ENCODE data around the gene CAPN11.

Gene CAPN11

DNA sequence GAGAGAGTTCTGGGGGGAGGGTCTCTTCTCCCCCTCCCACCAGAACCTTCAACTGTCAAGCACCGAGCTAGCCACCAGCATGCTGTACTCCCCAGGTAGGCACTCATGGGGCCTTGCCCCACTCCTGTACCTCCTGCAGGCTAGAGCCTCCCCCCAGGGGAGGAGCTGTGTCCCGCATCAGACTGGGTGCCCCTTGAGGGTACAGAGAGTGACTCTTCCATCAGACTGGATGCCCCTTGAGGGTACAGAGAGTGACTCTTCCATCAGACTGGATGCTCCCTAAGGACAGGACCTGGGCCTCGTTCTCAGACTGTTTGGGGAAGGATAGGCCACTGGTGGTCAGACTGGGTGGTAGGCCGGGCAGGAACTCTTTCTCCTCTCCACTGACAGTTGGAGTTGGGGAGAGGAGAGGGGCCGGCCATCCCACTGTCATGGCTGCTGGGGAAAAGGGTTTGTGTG lies at the start of gene CAPN11:
Gene CAPN11, plus strand, starts transcription at position 51 of the 459 bp plus-strand sequence. Its CDS starts 29 bp downstream, at position 80.
- DNase-seq (ENCODE audit: low spot score): no peak

DNA sequence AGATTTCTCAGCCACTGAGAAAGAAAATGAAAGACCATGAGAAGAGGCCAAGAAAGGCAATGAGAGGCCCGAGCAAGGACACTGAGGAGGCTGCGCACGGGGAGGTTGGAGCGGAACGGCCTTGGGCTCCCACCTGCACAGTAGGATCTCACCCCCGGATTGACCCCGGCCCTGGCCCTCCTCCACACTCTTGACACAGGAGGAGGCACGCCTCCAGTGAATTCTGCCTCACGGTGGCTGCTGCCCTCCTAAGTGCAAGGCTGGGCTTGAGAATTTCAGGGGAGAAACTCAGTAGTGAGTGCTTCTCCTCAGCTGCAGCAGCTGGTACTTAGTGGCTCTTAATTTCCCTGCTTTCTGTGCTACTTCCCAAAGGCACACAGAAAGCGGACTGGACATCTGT lies 49.4 kb upstream of the CAPN11 start:
- no peak for DNase-seq (ENCODE audit: low spot score)

DNA sequence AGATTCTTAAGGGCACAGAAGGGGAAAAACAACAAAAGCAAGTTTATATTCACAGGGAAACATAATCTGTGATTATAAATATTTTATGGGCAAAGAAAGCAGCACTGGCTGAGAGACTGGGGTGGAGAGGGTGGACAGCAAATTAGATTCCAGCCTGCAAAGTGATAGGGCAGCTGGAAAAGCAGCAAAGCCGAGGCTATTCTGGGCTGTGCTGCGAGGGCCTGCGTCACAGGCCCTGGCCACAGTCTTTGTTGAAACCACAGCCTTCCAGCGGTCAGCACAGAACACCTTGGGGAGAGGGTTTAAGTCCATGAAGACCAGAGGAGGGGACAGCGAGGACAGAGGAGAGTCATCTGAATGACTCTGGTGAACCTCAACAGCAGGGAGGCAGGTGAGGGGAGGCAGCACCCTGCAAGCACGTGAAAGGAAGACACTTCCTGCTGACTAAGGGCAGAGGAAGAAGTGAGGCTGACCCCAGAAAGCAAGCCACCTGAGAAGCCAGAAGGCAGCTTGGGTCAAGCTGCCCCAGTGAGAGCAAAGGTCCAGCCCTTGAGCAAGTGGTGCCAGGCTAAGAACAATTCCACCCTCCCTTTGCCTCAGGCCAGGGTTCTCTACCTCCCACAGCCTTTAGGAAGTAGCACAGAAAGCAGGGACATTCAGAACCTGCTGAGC lies 48.5 kb upstream of the CAPN11 start:
- no peak for DNase-seq (ENCODE audit: low spot score)

DNA sequence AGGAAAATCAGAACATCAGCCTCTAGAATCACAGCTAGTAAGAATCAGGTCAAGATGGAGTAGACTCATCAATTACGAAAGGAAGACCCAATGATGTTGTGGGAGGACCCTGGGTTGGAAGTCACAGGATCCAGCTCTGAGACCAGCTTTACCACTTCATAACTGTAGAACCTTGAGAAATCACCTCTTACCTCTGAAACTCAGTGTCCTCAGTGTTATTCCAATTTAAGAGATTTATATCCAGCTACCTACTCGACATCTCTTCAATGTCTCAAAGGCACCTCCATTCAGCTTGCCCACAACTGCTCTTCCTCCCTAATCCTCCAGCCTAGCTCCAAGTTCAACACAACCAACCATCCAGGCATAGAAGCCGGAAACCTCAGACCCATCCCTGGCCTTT lies 47.7 kb upstream of the CAPN11 start:
- DNase-seq (ENCODE audit: low spot score): no peak

DNA sequence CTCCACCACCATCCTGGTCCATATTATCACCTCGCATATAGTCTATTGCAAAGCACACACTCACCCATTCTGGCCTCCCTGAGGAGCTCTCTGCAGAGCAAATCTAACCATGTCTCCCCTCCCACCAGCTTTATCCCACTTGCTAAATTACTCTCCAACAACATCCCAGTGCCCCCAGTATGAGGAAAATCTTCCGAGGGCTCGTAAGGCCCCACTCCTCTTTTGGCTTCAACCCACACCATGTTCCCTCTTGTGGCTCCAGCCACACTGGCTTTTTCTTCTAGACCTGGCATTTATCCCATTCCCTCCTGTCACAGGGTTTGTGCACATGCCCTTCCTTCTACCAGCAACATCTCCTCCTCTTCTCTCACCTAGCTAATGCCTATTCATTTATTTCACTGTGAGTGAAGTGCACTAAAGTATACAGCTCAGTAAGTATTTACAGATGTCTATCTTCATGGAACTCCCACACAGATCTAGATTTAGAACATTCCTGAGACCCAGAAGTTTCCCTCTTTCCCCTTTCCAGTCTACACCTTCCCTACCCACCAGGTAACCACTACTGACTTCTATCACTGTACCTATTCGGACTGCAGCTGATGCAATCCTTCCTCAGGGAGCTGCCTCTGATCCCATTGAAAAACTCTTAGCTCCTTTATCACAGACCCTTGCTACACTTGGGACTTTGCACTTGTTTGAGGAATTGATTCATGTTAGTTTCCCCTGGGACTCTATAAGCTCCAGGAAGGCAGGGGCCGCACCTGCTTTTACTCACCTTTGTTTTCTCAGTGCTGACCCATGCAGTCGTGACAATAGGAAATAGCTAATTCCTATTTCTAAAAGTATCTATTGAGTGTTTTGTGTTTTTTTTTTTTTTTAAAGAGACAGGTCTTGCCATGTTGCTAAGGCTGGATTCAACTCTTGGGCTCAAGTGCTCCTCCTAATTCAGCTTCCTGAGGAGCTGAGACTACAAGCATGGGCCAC lies 46.9 kb upstream of the CAPN11 start:
- no peak for DNase-seq (ENCODE audit: low spot score)

DNA sequence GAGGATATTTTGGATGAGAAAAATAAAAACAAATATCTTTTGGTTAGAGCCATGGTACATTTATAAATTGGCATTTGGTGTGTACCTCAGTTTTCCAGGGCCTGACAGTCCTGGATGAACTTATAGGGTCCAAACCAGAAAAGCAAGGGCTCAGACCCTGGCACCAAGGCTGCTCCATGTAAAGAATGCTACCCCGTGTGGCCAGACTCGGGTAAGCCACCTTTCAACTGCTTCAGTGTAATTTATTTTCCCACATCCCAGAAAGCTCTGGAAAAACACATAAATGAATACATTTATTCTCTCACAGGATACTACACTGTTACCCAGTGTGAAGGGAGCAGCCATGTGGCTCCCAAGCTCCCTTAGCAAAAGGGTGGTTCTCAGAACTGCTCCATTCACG lies 45.2 kb upstream of the CAPN11 start:
- no peak for DNase-seq (ENCODE audit: low spot score)

DNA sequence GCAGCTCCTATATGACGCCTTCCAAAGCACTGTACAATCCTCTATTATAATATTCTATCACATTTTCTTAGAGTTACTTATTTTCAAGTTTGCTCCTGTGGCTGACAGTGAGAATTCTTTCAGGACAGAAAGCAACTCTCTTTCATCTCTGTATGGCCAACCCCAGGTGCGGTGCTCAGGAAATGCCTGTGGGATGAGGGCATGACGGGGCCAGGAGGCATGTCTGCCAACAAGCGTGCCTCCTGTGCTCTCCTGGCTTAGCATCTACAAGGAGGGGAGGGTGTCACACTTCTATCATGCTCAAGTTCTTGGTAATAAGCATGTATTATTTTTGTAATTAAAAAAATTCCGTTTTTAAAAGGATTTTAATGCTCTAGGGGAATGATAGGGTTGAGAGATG lies 42.8 kb upstream of the CAPN11 start:
- no peak for DNase-seq (ENCODE audit: low spot score)

DNA sequence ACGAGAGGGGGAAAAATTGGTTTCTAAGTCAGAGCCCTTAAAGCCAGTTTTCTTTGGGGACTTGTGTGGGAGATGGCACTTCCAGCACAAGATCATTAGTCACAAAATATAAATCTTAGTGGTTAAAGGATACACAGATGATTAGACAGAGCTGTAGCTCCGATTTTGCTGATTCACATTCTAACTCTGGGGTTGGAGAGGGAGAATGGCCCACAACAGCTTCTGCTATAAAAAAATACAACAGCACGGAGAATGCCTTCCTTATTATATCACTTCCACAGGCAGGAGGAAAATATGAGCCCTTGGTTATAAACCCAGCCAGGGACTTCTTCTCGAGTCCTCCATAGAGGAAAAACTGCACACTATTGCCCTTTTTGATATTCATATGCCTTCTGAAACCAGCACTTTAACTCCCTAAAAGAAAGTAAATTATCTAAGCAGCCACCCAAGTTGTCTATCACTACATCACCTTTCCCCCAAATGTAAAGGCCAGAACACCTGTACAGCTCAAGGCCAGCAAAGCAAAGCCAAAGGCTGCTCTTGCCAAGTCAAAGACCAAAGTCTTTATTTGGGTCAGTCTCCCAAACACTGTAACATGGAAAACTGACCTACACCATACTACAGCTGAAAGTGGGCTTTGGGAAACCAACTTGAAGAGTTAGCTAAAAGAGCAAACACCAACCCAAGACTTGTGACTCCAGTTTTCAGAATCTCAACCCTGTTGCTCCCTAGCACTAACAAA lies 41.8 kb upstream of the CAPN11 start:
- no peak for DNase-seq (ENCODE audit: low spot score)

DNA sequence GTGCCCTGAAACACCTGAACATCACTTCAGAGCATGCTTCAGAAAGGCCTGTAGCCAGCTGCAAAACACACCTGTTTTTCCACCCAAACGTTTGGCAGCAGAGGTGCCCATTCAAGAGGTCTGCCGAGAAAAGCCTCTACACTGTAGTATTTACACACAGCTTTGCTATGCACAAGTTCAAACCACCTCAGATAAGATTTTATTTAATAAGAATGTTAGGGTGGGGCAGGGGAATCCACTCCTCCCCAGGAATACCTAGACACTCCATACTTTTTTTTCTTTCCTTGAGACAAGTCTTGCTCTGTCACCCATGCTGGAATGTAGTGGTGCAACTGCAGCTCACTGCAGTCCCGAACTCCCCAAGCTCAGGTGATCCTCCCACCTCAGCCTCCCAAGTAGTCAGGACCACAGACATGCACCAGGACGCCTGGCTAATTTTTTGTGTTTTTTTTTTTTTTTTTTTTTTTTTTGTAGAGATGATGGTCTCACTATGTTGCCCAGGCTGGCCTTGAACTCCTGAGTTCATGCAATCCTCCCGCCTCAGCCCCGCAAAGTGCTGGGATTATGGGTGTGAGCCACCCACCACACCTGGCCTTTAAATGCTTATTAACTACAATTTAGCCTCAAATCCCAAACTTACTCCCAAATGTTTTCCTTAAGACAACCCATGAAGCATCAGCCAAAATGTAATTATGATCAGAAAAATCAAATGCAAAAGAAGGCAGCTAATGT lies 41.1 kb upstream of the CAPN11 start:
- DNase-seq (ENCODE audit: low spot score): no peak

DNA sequence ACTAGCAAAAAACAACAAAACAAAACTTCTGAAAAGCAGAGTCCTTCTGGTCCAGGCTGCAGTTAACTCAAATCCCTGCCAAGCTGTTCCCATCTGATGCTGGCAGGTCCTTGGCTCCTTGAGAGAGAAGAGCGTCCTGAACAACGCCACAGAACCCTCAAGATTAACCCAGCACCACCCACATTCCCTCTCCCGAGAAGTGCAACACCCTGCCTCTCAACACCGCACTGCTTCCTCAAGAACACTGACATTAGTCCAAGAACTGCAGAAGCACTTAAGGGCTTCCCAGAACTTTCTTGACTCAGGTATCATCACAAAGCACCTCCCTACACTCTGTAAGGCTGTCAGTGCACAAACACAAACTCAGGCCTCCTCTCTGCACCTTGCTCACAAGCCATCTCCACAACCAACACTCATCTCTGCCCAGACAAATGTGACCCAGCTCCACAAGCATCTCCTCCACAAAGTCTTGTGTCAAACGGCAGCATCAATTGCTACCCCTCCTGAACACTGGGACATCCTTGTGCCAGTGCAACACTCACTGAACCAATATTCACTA lies 38.8 kb upstream of the CAPN11 start:
- DNase-seq (ENCODE audit: low spot score): no peak

DNA sequence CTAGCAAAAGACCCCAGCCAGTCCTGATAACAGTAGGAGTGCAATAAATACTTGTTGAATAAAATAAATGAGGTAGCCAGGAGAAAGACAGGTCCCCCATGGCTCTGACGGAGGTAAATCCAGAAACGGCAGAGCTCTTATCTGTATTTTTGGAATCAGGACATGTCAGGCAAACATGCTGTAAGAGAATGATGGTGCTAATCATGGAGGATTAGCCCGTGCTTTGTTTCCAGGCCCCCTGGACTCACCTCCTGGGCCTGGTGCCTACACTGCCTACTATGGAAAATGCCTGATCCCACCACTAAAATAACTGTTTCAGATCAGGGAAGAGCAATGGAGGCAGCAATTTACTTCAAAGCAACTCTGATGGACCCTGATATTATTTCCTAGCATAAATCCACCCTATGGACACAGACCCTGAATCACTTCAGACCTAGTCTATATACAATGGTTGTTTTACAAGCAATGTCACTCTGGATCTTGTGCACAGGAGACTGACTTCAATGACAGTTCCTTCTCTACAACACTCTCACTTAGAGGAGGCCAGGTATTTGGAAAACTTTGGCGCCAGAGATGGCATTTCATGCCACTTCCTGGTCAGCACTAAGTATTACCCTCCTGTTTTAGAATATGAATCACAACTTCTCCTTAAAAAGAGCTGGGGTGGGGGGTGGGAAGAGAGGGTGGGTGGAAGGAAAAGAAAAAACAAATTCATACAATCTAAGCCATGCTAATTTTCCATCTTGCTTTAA lies 37.8 kb upstream of the CAPN11 start:
- no peak for DNase-seq (ENCODE audit: low spot score)

DNA sequence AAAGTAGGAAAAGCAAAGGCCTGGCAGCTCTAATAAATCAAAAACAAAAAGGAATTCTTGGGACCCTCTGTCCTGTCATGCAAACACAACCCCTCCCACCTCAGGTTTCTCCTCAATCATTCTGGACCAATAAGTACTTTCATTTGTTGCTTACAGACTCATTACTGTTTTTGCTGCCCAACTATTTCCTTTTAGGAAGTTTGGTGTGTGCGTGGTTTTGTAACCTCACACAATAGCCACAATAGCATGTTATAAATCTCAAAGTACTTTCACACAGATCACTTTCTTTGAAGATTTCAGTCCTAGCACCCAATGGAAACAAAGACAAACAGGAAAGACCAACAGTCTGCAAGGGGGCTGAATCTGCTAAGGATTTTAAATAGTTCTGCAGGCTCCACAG lies 35.8 kb upstream of the CAPN11 start:
- no peak for DNase-seq (ENCODE audit: low spot score)

DNA sequence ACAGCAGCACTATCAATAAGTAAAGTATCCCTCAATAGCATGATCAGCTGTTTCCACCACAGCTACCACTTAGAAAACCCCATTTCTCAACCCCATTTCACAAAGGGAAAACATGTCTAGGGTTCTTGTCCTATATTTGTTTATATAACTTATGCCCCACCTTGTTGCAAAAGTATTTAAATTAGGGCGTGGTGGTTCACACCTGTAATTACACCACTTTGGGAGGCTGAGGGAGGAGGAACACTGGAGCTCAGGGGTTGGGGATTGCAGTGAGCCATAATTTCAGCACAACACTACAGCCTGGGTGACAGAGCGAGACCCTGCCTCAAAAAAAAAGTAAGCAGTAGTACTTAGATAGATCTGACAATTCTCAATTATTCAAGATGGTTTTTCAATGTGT lies 35.1 kb upstream of the CAPN11 start:
- DNase-seq (ENCODE audit: low spot score): no peak

DNA sequence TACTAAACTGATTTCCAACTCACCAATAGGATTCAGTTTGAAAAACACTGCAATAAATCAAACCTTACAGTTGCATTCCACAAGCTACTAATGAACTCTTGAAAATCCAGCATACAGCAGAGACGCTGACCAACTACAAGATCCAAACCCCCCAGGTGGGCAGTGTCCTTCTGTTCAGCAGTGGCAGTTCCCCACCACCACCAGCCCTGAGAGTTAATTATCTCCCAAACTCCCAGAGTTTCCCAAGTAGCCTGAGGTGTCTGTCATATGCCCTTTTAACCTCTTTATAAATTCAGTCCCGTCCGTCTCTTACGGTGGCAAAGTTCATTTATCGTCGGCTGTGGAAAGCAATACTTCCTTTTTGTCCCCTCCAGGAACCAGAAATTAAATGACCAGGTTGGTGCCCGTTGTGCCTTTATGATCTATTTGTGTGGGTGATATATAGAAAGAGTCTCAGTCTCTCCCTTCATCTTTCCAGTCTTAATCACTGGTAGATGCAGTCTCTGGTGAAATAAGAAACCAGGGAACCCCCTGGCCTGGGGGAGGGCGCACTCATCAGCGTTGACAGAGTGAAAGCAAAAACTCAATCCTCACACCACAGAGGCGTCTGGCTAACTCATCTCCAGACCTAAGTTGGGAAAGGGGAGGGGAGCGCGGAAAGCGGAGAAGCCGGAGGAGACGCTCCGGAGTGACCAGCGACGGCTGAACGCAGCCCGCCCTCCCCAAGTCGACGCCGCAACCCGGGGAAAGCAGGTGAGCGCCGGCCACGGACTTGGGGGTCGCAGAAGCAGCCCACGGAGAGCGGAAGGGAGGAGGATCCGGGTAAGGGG lies 32.1 kb upstream of the CAPN11 start:
- DNase-seq (ENCODE audit: low spot score): peak; percentile 63

DNA sequence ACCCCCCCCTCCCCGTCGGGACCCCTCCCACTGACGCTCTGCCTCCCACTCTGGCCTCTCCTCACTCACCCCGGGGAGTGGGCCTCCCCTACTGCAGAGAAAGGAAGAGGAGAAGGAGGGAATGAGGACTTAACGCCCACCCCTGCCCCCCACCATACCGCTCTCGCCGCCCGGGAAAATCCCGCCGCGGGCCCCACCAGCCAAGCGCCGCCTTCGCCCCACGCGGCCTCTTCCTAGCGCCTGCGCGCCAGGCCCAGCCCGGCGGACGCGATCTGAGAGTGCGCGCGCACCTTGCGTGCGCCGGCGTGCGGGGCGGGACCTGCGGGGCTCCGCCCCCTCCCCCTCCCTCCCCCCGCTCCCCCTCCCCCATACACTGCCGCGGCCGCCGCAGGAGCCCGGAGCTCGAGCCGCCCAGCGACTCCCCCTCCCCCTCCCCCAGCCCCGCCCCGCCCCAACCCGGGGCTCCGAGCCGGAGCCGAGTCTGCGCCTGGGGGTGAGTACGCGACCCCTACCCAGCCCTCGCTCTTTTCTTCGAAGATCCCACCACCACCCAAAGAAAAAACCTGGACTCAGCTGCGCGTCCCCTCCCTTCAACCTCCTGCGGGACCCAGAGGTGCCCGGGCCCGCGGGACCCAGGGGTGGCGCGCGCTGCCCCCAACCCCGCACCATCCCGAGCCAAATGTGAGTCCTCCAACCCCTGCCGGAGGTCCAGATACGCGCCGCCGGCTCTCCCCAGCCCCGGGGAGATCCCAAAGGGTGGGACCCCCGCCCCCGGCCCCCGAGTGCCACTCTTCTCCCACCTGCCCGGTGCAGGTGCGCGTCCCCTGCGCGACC lies 31.2 kb upstream of the CAPN11 start, which contains the start of the genes MRPL14 and TMEM63B:
Gene MRPL14, minus strand, starts transcription at position 267 of the 834 bp plus-strand sequence. CDS start 10,841 bp downstream, outside the sequence.
Gene TMEM63B, plus strand, starts transcription at position 369 of the 834 bp plus-strand sequence. CDS start 7,031 bp downstream, outside the sequence.
- DNase-seq (ENCODE audit: low spot score): peak; percentile 95

DNA sequence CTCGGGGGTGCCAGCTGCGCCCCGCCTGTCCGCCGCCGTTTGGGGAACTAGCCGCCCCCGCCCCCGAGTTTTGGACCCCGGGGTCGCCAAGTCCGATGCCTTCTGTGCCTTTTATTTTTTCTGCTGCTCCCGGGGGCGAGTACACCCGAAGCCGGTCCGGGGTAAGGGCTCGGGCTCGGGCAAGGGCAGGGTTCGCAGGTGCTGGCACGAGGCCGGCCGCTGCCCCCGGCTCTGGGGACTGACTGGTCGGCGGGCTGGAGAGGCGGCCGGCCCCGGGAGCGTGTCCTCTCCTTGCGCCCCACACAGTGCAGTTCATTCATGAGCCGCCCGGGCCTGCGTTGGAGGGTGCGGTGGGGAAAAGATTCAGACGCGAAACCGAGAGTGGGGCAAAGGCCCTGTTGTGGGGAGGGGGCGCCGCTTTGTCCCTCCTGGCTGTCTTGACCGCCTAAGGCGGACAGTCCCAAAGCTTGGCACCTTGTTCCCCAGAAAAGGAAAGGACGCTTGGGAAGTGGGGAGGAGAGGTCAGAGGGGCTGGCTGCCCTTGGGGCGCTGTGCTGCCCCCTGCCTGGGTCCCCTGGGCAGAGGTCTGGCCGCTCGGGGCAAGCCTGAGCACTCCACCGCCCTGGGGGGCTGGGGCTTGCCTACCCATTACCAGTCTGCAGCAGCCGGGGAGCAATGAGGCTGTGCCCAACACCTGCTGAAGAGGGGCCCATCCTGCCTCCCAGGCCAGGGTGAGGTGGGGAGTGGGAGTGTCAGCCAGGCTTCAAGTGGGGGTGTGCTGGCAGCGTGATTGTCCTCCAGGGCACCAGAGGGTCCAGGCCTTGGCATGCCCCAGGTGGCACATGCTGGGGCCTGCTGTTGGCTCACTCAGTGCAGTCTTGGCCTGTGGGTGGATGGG lies 30.4 kb upstream of the CAPN11 start:
- DNase-seq (ENCODE audit: low spot score): peak; percentile 63

DNA sequence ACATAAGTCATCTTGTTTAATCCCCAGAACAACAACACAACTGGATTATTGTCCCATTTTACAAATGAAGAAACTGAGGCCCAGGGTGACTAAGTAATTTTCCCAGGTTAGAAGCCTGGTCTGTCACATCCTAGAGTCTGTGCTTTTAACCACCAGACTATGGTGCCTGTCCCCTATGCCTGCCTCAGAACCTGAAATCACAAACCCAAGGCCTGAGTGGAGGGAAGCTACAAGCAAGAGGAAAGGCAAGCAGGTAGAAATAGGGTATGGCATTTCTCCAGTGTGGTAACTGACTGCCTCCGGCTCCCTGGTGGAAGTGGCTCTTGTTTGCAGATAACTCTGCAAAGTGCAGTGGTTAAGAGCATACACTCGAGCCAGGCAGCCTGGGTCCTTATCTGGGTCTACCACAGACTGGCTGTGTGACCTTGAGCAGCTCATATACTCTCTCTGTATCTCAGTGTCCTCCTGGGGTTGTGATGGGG lies 28.7 kb upstream of the CAPN11 start:
- peak; percentile 90 for DNase-seq (ENCODE audit: low spot score)
